Suppressor macrophage treated with lipopolysaccharide for 1 hour (primary cell): Measurements from ENCODE around the gene FNTB.

Experiments used
- DNase-seq, 3 donors: peaks; one replicate each; pipeline ENCODE4 v3.0.0-alpha.2; 2020 to 2022

FNTB gene

GRCh38 chr14:64983439-64984310 lies 3.0 kb upstream of the FNTB start:
- DNase-seq = peak; percentile 62 to 68 (median 67)

- DNase-seq = no peak
Measured at GRCh38 chr14:64987438-64987767, 708 bp downstream of the FNTB start.

DNA sequence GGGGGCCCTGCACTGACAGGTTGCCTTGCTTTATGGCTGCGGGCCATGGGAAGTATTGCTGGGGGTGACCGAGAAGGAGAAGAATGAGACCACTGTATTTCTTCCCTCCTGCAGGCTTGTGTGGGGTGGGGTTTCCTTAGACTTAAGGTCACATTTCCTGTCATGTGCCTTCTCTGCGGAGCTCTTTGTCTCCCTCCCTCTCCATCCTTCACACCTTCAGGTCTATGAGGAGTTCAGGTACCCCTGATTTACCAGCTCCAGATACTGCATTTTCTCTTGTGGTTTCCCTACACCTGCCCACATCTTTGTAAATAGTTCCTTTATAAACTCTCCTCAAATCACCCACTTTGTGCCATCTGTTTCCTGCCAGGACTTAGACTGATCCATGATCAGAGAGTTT lies 3.6 kb downstream of the FNTB start:
- no peak for DNase-seq

DNA sequence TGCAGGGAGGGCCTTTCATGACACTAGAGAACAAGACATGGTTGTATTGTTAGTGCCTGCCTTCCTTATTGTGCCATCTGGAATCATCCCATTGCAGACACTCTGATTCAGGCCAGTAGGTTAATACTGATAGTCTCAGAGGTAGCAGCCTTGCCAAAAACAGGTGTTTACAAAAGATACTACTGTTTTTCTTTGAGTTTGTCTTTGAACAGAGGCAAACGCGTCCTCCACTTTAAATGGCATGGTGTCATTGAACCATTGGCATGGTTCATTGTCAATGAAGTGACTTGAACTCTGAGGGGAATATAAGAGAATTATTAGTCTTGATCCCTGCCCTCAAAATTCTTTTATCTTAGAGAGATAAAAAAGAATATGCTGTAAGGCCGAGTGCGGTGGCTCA lies 4.2 kb downstream of the FNTB start:
- DNase-seq = no peak

GRCh38 chr14:64992328-64992885 lies 5.7 kb downstream of the FNTB start:
- no peak for DNase-seq

DNA sequence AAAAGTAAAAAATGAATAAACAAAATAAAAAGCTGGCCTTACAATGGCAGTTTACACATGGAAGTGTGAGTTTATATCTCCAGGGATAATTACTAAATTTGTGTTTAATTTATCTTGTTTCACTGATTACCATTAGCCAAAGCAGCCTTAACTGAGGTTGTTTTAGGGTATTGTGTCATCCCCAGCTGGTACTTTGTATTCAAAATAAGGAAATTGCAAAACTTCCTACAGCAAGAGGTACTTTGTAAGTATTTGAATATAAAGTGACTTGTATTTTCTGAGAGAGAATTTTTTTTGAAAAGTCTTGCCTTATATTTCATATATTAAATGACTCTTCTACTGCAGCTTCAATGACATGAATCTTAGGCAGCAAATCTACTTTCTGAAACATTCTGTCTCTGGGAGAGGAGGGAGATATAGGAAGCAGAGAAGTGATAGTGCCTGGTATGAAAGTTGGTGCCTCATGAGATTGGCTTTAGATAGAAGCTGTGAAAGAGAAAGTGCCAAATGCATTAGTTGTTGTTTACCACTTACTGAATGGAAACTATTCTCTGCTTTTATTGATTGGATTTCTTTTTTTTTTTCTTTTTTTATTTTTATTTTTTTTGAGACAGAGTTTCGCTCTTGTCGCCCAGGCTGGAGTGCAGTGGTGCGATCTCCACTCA lies 6.7 kb downstream of the FNTB start:
- DNase-seq = peak; percentile 26 to 76 (median 69)

DNA sequence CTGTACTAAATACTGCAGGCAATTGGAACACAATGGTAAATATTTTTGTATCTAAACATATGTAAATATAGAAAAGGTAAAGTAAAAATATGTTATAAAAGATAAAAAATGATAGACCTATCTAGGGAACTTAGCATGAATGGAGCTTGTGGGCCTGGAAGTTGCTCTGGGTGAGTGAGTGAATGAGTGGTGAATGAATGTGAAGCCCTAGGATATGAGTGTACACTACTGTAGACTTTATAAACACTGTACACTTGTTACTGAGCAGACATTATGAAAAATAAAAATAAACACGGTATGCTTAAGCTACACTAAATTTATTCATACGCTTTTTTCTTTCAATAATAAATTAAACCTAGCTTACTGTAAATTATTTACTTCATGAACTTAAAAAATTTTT lies 7.8 kb downstream of the FNTB start:
- no peak for DNase-seq

DNA sequence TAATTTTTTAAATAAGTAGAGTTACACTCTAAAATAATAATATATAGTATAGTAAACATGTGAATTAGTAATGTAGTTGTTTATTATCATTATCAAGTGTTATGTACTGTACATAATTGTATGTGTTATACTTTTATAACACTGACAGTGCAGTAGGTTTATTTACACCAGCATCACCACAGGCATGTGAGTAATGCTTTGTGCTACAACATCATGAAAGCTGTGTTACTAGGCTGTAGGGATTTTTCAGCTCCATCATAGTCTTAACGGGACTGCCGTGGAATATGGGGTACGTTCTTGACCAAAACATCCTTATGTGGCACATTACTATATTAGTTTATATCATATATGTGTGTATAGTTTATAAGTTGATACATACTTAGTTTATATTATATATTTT lies 8.6 kb downstream of the FNTB start:
- DNase-seq = no peak

- DNase-seq = no peak
Measured at GRCh38 chr14:64997108-64997794, 10.6 kb downstream of the FNTB start.

- DNase-seq = peak in 2 of 3 donors; percentile 22 to 31
Measured at GRCh38 chr14:64998455-64998931, 11.8 kb downstream of the FNTB start.

DNA sequence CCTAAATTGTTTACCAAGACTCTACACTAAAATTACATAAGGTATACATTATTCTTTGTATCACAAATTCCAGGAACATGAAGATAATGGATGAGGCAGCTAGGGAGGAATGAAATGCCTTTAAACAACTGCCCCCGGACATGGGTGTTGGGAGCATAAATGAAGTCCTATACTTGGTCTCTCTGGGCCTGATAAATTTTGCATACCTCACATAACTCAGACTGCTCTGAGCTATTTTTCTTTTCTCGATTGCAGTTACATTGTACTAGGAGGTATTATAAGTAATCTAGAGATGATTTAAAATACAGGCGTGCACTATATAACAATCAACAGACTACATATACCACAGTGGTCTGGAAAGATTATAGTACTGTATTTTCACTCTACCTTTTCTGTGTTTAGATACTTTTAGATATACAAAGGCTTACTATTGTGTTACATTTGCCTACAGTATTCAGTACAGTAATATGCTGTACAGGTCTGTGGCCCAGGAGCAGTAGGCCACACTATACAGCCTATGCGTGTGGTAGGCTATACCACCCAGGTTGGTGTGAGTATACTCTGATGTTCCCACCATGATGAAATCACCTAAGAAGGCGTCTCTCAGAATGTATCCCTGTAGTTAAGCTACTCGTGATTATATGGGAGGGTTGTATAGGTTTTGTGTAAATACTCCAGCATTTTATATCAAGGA lies 14.3 kb downstream of the FNTB start:
- no peak for DNase-seq

- peak in 1 of 3 donors; percentile 29 for DNase-seq
Measured at GRCh38 chr14:65001723-65002122, 15.0 kb downstream of the FNTB start.

- DNase-seq = peak; percentile 24 to 34 (median 32)
Measured at GRCh38 chr14:65002586-65003210, 16.0 kb downstream of the FNTB start.

- DNase-seq = no peak
Measured at GRCh38 chr14:65003394-65003793, 16.7 kb downstream of the FNTB start.

DNA sequence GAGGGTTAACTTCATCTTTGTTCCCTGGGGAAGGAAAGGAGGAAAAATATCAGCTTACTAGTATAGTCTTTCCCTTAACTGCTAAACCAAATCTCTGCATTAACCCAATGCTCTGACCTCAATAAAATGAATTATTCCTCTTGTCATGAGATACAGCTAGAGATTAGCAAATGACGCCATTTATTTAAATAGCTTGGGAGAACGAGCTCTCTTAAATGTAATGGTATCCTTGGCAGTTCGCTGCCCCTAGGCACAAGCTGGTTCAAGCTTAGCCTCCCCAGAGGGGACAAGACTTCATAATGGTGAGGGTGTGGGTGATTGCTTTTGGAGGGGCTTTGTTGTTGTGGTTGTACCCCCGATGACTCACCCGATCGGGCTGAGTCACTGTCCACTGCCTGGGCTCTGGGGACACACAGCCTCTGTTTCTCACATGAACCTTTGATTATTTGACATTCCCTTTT lies 19.6 kb downstream of the FNTB start:
- DNase-seq = no peak

- DNase-seq = no peak
Measured at GRCh38 chr14:65007202-65007601, 20.5 kb downstream of the FNTB start.

GRCh38 chr14:65010211-65010931 lies 23.7 kb downstream of the FNTB start:
- no peak for DNase-seq

GRCh38 chr14:65011538-65011937 lies 24.8 kb downstream of the FNTB start:
- DNase-seq = no peak

GRCh38 chr14:65012353-65012752 lies 25.7 kb downstream of the FNTB start:
- no peak for DNase-seq

DNA sequence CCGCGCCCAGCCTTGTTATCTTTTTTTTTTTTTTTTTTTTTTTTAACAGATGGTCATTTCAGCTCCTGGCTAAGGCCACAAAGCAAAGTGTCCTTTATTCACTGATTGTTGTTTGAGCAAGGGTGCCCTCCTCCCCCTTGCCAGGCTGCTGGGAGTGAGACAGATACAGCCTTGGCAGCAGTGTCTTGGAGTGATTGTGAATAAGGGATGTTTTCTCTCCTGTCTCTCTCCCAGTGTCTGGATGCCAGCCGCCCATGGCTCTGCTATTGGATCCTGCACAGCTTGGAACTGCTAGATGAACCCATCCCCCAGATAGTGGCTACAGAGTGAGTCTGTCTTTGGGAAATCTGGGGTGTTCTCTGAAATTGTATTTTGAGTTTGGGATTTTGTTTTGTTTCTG lies 28.7 kb downstream of the FNTB start:
- no peak for DNase-seq

DNA sequence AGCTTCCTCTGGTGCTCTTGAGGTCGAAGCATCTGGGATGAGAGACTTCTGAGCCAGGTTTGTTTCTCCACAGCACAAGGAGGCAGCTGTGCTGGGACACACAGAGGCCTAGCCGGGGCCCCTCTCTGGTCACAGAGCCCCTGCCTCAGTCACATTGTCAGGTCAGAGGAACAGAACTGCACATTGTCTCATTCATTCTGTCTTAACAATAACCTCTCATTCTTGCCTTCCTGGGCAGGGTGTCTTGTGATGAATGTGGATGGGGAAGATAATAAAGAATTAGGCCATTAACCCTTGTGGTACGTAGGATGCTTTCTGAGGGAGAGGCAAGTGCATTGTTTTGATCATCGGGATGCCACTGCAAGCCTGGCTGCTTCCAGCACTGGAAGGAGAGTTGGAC lies 29.8 kb downstream of the FNTB start:
- DNase-seq = no peak
